T-cell (primary cell): Measurements from ENCODE around the gene DNAJC15. TPM values are rescaled to one million over a fixed set of nuclear protein-coding genes. Genes with fewer than 3 reads are reported as not detected.
"Not testable (repeated sequence)": the region's sequence is repeated elsewhere in the genome, so short reads cannot be mapped to it uniquely, and the experiment has no call there.

Source experiments
- ATAC-seq, 4 experiments: fragments of 200-7000 bp in 3 of 4; fragments of 150-1000 bp in 1 of 4; cut with Tn5 transposase; replicated peaks in 1 of 4; 1 replicate in 3 of 4; 2 replicates in 1 of 4; pipeline ENCODE4 v1.10.0; 2021; ENCODE audit warnings: moderate library complexity in 3 of 4, mild to moderate bottlenecking in 2 of 4, moderate number of reproducible peaks in 1 of 4
- CTCF ChIA-PET, 2 donors: fragments of 300-600 bp; sonication (Branson Sonifier 250); formaldehyde crosslinking; loops; one replicate each; lab custom pipeline; 2022; ENCODE audit warnings: antibody characterized with exemption in 2 of 2; lab: Charles Lee
- POLR2A ChIA-PET, 2 donors: fragments of 300-600 bp; sonication (Branson Sonifier 250); formaldehyde crosslinking; loops; one replicate each; lab custom pipeline; 2022; ENCODE audit warnings: antibody characterized with exemption in 2 of 2; lab: Charles Lee
- DNase-seq, 35 experiments: peaks; one replicate each; pipeline versions ENCODE4 v3.0.0 to v3.0.0-alpha.2; 2013 to 2023
- H3K27ac ChIP-seq: one replicate; pipeline ENCODE4 v1.5.1; 2013; ENCODE audit warnings: low read length
- H3K27me3 ChIP-seq, 2 experiments: replicated peaks in 1 of 2; 1 replicate in 1 of 2; 2 replicates in 1 of 2; pipeline versions ENCODE4 v1.6.1 to v1.7.0; 2013; ENCODE audit warnings: low read length in 1 of 2, mixed read lengths in 1 of 2; ENCODE audit not compliant: control insufficient read depth in 2 of 2, insufficient read depth in 2 of 2; ENCODE audit errors: extremely low read depth in 1 of 2
- H3K36me3 ChIP-seq, 2 donors: 1 replicate in 1 of 2; 2 replicates in 1 of 2; pipeline versions ENCODE4 v1.6.1 to v1.7.0; 2013; ENCODE audit warnings: low read length in 1 of 2; ENCODE audit not compliant: control insufficient read depth in 2 of 2, insufficient read depth in 1 of 2; ENCODE audit errors: extremely low read depth in 1 of 2
- H3K4me1 ChIP-seq, 2 experiments: 1 replicate in 1 of 2; 2 replicates in 1 of 2; pipeline versions ENCODE4 v1.6.1 to v1.7.0; 2013; ENCODE audit warnings: low read length in 2 of 2, mixed read lengths in 1 of 2; ENCODE audit not compliant: insufficient read depth in 2 of 2, control insufficient read depth in 1 of 2; ENCODE audit errors: extremely low read depth in 1 of 2
- H3K4me3 ChIP-seq, 2 donors: 1 replicate in 1 of 2; 2 replicates in 1 of 2; pipeline versions ENCODE4 v1.5.1 to v1.7.0; 2013; ENCODE audit warnings: mild to moderate bottlenecking in 2 of 2, low read length in 1 of 2, moderate library complexity in 1 of 2; ENCODE audit not compliant: control insufficient read depth in 1 of 2; ENCODE audit errors: extremely low read depth in 1 of 2
- H3K9me3 ChIP-seq: 2 replicates; pipeline ENCODE4 v1.7.0; 2013
- H3K27ac Mint-ChIP-seq, 2 donors: one replicate each; pipeline ENCODE4 v1.8.0; 2020 to 2021; ENCODE audit warnings: mild to moderate bottlenecking in 2 of 2, mixed read lengths in 2 of 2
- H3K27me3 Mint-ChIP-seq, 2 donors: one replicate each; pipeline ENCODE4 v1.8.0; 2021 to 2022; ENCODE audit warnings: mixed read lengths in 2 of 2
- H3K36me3 Mint-ChIP-seq: one replicate; pipeline ENCODE4 v1.8.0; 2021; ENCODE audit warnings: mixed read lengths
- H3K4me1 Mint-ChIP-seq, 3 donors: one replicate each; pipeline ENCODE4 v1.8.0; 2020 to 2022; ENCODE audit warnings: mixed read lengths in 3 of 3, mild to moderate bottlenecking in 1 of 3
- H3K4me3 Mint-ChIP-seq, 3 donors: one replicate each; pipeline ENCODE4 v1.8.0; 2020 to 2022; ENCODE audit warnings: mild to moderate bottlenecking in 3 of 3, mixed read lengths in 3 of 3, moderate library complexity in 3 of 3
- H3K9me3 Mint-ChIP-seq, 3 donors: one replicate each; pipeline ENCODE4 v1.8.0; 2020 to 2022; ENCODE audit warnings: mixed read lengths in 3 of 3
- WGBS: methylation state at CpG from one replicate; pipeline ENCODE4 v1.1.5; 2013; ENCODE audit warnings: missing lambda C conversion rate; ENCODE audit not compliant: insufficient coverage; 5-methylcytosine and 5-hydroxymethylcytosine counted together
- total RNA-seq, 35 experiments: library from RNA in 6 of 35; stranded (reverse) in 6 of 35; fragments of 120-200 nt in 1 of 35; gene quantifications; one replicate each; pipeline versions ENCODE4 v1.2.1 to v1.2.4 and lab custom pipeline; 2013 to 2026

The DNAJC15 gene
- total RNA-seq, 5 donors from 2014 or later (not counting 1 experiment from before 2014, with no cell fraction given): 4.4 to 10.8 (median 8.5) TPM

DNA sequence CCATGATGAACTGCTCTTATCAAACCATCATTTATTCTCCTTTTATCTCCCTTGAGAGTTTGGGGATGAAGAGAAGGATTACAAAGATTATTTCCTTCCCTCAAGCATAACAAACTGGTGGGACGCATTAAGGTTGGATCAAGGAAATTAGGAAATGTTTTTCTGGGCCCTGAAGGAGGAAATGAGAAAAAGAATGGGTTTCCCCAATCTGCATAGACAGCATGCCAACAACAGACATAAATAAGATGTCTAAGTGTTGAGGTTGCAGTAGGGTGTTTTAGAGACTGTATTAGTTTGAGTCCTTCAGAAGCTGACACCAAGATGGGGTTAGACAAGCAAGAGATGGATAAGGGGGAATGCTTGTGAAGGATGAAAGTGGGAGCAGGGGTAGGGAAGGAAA lies 38.7 kb upstream of the DNAJC15 start:
- peaks cover 58 to 71% (median 66%) of the 10 kb centered on the region in 3 donors for H3K4me1 Mint-ChIP-seq
- peaks cover 36% of the 10 kb centered on the region for H3K36me3 Mint-ChIP-seq

GRCh38 chr13:42985312-42986175 lies 37.8 kb upstream of the DNAJC15 start:
- H3K27me3 ChIP-seq: no peaks in the 10 kb centered on the region
- peaks cover 9% of the 10 kb centered on the region in 2 experiments for H3K4me1 ChIP-seq
- POLR2A ChIA-PET: interaction anchor here in 1 of 2 donors (1.0 kb wide), 1 partner anchor 74 kb away, joined by 4 read pairs; no protein-coding TSS in a partner anchor
- H3K36me3 Mint-ChIP-seq: peaks cover 29% of the 10 kb centered on the region
- no peak overlapping the region for H3K4me3 ChIP-seq
- no peaks in the 10 kb centered on the region for H3K27me3 Mint-ChIP-seq
- CTCF ChIA-PET: interaction anchor here (0.8 to 2.5 kb wide), 2 partner anchors 13 to 1174 kb away, joined by 3 to 9 read pairs; no protein-coding TSS in a partner anchor
- 100% methylated on average over 5 of the region's 8 CpGs for WGBS
- H3K27ac ChIP-seq: no peak overlapping the region
- ATAC-seq: no peak
- no peak overlapping the region for H3K27ac Mint-ChIP-seq
- H3K4me1 Mint-ChIP-seq: peaks cover 59 to 73% (median 69%) of the 10 kb centered on the region in 3 donors
- no peak overlapping the region for H3K4me3 Mint-ChIP-seq
- no peaks in the 10 kb centered on the region for H3K9me3 ChIP-seq
- H3K9me3 Mint-ChIP-seq: peaks cover 0 to 6% (median 0%) of the 10 kb centered on the region in 3 donors
- peaks cover 0 to 5% of the 10 kb centered on the region in 2 donors for H3K36me3 ChIP-seq
- no peak for DNase-seq

More for the DNA sequence above, 38.7 kb upstream of the DNAJC15 start:
- H3K4me3 Mint-ChIP-seq: peak overlapping the region in 1 of 3 donors; percentile 3
- H3K9me3 Mint-ChIP-seq: peaks cover 0 to 10% (median 0%) of the 10 kb centered on the region in 3 donors
- Histone ChIP-seq H3K27me3 (no peaks in the 10 kb centered on the region), H3K4me3 (no peak overlapping the region), H3K9me3 (no peaks in the 10 kb centered on the region), H3K36me3 (peaks cover 0 to 5% of the 10 kb centered on the region in 2 donors), H3K4me1 (peaks cover 4 to 9% of the 10 kb centered on the region in 2 experiments), H3K27ac (no peak overlapping the region)
- H3K27ac Mint-ChIP-seq: peak overlapping the region in 1 of 2 donors; percentile 0
- no CpG with 5 or more reads among the region's 1 CpG for WGBS
- no peak for ATAC-seq
- no peaks in the 10 kb centered on the region for H3K27me3 Mint-ChIP-seq
- no peak for DNase-seq
- ChIA-PET POLR2A (no interaction called here), CTCF (no interaction called here)

GRCh38 chr13:42986176-42986574 lies 37.2 kb upstream of the DNAJC15 start:
- no peak for ATAC-seq
- POLR2A ChIA-PET: interaction anchor here (0.6 to 1.0 kb wide), 2 partner anchors 73 to 1491 kb away, joined by 4 read pairs; no protein-coding TSS in a partner anchor
- peaks cover 25% of the 10 kb centered on the region for H3K36me3 Mint-ChIP-seq

GRCh38 chr13:42990291-42991232 lies 32.8 kb upstream of the DNAJC15 start:
- Histone ChIP-seq H3K27ac (peak overlapping the region; percentile 100), H3K4me3 (peak overlapping the region; percentile 84 to 89), H3K36me3 (peaks cover 0 to 5% of the 10 kb centered on the region in 2 donors), H3K4me1 (peaks cover 23 to 27% of the 10 kb centered on the region in 2 experiments), H3K9me3 (no peaks in the 10 kb centered on the region), H3K27me3 (no peaks in the 10 kb centered on the region)
- Mint-ChIP-seq H3K27me3 (no peaks in the 10 kb centered on the region), H3K4me3 (peak overlapping the region; percentile 92 to 96 (median 92)), H3K27ac (peak overlapping the region; percentile 90 to 100), H3K36me3 (peaks cover 7% of the 10 kb centered on the region), H3K9me3 (no peaks in the 10 kb centered on the region), H3K4me1 (peaks cover 52 to 66% (median 58%) of the 10 kb centered on the region in 3 donors)
- ChIA-PET POLR2A (interaction anchor here (0.5 to 1.7 kb wide), 7 partner anchors 11 to 1301 kb away, joined by 3 to 17 read pairs (median 3); partner anchors contain the start of gene DNAJC15 (in 1 of the 2)), CTCF (interaction anchor here (0.5 to 4.4 kb wide), 12 partner anchors 11 to 917 kb away, joined by 3 to 37 read pairs (median 4); partner anchors contain the start of gene DNAJC15 (in 1 of the 2))
- peak in 2 of 35 experiments; percentile 15 to 60 for DNase-seq
- 69% methylated on average over 2 of the region's 10 CpGs for WGBS
- peak in 1 of 4 experiments; percentile 22 for ATAC-seq

More at GRCh38 chr13:42986176-42986574, 37.2 kb upstream of the DNAJC15 start:
- DNase-seq: no peak
- Mint-ChIP-seq H3K27ac (no peak overlapping the region), H3K4me3 (no peak overlapping the region), H3K9me3 (peaks cover 0 to 2% (median 0%) of the 10 kb centered on the region in 3 donors), H3K27me3 (no peaks in the 10 kb centered on the region), H3K4me1 (peaks cover 66 to 75% (median 71%) of the 10 kb centered on the region in 3 donors)
- CTCF ChIA-PET: interaction anchor here (0.8 to 2.5 kb wide), 2 partner anchors 14 to 1174 kb away, joined by 3 to 9 read pairs; no protein-coding TSS in a partner anchor
- no CpG with 5 or more reads among the region's 7 CpGs for WGBS
- Histone ChIP-seq H3K27me3 (no peaks in the 10 kb centered on the region), H3K27ac (no peak overlapping the region), H3K36me3 (peaks cover 0 to 5% of the 10 kb centered on the region in 2 donors), H3K4me3 (no peak overlapping the region), H3K4me1 (peaks cover 14 to 15% of the 10 kb centered on the region in 2 experiments), H3K9me3 (no peaks in the 10 kb centered on the region)

DNA sequence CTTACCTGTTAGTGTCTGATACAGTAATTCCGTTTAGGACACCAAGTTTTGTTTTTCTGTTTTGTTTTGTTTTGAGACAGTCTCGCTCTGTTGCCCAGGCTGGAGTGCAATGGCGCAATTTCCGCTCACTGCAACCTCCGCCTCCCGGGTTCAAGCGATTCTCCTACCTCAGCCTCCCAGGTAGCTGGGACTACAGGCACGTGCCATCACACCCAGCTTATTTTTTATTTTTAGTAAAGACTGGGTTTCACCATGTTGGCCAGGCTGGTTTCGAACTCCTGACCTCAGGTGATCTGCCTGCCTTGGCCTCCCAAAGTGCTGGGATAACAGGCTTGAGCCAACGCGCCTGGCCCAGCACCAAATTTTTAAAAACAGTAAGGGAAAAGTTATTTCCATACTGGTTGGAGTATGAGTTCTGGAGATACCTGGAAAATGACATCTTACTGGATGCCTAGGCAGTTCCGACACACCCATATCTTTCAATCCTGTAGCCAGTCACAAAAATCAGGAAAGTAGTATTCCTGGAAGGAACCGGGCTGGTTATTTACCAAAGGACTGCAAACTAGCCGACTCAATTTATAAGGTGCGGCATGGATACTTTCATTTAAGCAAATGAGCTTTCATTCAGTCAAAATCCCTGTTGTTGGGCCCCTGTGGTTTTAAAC lies 32.0 kb upstream of the DNAJC15 start:
- H3K4me1 ChIP-seq: peaks cover 23 to 27% of the 10 kb centered on the region in 2 experiments
- ATAC-seq, DNase-seq, H3K36me3 Mint-ChIP-seq, H3K9me3 ChIP-seq, H3K36me3 ChIP-seq, H3K9me3 Mint-ChIP-seq, H3K27me3 Mint-ChIP-seq, H3K27me3 ChIP-seq: not testable (repeated sequence)
- WGBS: 13% methylated on average over 3 of the region's 15 CpGs
- H3K4me3 ChIP-seq: peak overlapping the region; percentile 84 to 89
- Mint-ChIP-seq H3K4me3 (peak overlapping the region; percentile 92 to 96 (median 92)), H3K27ac (peak overlapping the region; percentile 100), H3K4me1 (peaks cover 46 to 68% (median 56%) of the 10 kb centered on the region in 3 donors)
- ChIA-PET CTCF (interaction anchor here (0.5 to 4.4 kb wide), 6 partner anchors 19 to 115 kb away, joined by 3 to 37 read pairs (median 4); partner anchors contain the start of gene DNAJC15 (in 1 of the 2)), POLR2A (interaction anchor here (0.5 to 2.1 kb wide), 9 partner anchors 28 to 1302 kb away, joined by 3 to 17 read pairs (median 4); partner anchors contain the start of gene DNAJC15 (in 2 of the 2))
- H3K27ac ChIP-seq: peak overlapping the region; percentile 100
